Measurements from ENCODE around the gene HIPK2.

HIPK2 gene

DNA sequence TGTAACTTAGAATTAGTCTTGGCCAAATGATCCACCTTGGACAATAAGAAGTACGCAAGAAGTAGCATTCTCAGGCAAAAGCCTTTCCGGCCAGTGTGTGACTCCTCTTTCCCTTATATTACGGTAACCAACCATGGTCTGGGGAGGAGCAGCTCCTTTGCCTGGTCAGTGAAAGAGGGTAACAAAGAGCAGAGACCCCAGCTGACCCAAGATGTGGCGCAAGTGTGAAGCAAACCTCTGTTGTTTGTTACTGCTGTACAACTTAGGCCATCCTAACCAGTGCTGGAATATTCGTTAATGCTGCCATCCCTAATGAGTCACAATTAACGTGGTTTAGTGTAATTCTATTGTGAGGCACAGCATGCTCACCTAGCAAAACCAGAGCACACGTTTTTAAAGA is 44.0 kb downstream of the HIPK2 start:
- DNase-seq: no peak

- no peak for DNase-seq
Measured at GRCh38 chr7:139732471-139733167, 45.2 kb downstream of the HIPK2 start.

DNA sequence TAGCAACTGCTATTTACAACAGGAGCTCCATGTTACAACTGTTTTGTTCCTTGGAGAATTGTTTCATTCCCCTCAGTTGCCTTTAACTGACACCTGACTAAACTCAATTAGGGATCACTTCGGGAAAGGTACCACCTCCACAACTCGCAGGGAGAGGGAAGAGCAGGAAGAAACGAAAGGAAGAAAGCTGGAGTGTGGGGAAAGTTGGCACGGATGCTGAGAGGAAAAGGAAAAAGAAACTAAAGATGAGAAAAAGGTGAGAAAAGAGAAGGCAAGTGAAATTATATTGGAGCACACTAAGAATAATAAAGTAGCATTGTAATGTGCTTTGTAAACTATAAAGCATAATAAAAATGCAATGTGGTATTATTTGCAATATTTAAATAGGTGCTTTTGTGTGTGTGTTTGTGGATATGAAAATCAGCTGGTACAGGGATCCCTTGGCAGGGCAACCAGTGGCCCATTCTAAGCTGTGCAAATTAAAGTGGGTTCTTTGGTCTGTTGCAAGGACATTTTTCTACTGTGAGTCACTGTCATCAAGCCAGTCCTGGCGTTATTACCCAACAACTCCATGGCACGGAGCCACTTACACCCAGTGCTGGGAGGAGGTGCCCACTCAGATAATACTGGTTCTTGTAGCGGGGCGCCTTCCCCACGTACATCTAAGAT is 45.9 kb downstream of the HIPK2 start:
- no peak for DNase-seq

DNA sequence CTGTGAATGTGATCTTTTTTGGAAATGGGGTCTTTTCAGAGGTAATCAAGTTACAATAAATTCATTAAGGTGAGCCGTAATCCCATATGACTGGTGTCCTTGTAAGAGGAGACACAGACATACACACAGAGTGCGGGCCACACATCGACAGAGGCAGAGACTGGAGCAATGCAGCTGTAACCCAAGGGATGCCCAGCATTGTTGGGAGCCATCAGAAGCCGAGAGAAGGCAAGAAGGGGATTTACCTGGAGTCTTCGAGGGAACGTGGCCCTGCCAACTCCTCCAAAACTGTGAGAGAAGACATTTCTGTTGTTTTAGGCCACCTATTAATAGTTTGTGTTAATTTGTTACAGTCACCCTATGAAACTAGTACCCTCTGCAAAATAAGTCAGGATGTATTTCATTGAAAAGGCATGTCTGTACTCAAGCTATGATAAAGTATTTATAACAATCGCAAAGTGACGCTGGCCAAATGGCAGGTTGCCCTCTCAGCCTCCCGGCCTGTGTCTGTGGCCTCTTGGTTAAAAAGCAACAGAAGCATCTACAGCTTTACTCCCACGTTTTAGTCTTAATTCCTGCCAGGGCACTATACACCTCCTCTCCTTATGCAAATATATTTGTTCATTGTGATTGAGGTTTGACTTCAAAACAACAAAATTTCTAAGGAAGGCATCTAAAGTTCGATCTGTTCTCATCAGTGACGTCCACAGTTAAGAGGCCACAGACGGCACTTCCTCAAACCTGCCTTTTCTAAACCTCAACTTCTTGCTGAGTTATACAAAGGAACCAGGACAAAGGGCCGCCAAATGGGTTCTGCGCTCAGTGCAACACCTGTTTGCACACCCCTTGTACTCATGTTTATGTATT is 46.8 kb downstream of the HIPK2 start:
- DNase-seq: no peak

DNA sequence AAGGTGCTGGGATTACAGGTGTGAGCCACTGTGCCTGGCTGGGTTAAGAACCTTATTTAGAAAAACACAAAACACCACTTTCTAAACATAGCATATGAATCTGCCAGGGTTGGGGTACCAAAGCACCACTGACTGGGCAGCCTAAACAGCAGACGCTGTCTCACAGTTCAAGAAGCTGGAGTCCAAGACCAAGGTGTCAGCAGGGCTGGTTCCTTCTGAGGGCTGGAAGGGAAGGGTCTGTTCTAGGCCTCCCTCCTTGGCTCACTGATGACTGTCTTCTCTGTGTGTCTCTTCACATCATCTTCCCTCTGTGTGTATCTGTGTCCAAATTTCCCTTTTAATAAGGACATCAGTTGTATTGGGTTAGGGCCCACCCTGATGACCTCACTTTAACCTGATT is 49.6 kb downstream of the HIPK2 start:
- no peak for DNase-seq

- DNase-seq: no peak
Measured at GRCh38 chr7:139727151-139727705, 50.6 kb downstream of the HIPK2 start.

DNA sequence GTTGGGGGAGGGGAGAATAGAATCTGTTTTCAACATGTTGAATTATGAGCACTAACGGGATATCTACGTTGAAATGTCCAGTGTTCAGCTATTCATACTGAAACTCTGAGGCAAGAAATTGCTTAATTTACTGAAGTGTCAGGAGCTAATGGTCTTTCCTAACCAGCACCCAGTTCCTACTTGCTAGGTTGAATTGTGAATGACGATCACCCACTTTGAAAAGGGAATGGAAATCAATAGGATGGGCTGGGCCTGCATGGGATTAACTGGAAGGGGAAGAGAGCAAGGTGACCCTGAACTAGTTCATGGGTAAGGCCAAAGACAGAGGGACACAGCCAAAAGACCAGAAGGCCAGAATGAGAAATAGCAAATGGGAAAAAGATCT is 51.3 kb downstream of the HIPK2 start:
- peak; percentile 5 for DNase-seq

GRCh38 chr7:139725858-139726484 is 51.8 kb downstream of the HIPK2 start:
- peak; percentile 22 for DNase-seq

GRCh38 chr7:139725077-139725476 is 52.7 kb downstream of the HIPK2 start:
- peak; percentile 21 for DNase-seq

- DNase-seq: no peak
Measured at GRCh38 chr7:139722604-139723003, 55.2 kb downstream of the HIPK2 start.

- DNase-seq: no peak
Measured at GRCh38 chr7:139721821-139722220, 56.0 kb downstream of the HIPK2 start.

GRCh38 chr7:139721417-139721816 is 56.4 kb downstream of the HIPK2 start:
- DNase-seq: no peak

GRCh38 chr7:139720705-139721231 is 57.0 kb downstream of the HIPK2 start:
- no peak for DNase-seq

GRCh38 chr7:139720186-139720585 is 57.6 kb downstream of the HIPK2 start:
- no peak for DNase-seq

GRCh38 chr7:139718859-139719258 is 58.9 kb downstream of the HIPK2 start:
- no peak for DNase-seq

GRCh38 chr7:139718141-139718540 is 59.7 kb downstream of the HIPK2 start:
- no peak for DNase-seq

DNA sequence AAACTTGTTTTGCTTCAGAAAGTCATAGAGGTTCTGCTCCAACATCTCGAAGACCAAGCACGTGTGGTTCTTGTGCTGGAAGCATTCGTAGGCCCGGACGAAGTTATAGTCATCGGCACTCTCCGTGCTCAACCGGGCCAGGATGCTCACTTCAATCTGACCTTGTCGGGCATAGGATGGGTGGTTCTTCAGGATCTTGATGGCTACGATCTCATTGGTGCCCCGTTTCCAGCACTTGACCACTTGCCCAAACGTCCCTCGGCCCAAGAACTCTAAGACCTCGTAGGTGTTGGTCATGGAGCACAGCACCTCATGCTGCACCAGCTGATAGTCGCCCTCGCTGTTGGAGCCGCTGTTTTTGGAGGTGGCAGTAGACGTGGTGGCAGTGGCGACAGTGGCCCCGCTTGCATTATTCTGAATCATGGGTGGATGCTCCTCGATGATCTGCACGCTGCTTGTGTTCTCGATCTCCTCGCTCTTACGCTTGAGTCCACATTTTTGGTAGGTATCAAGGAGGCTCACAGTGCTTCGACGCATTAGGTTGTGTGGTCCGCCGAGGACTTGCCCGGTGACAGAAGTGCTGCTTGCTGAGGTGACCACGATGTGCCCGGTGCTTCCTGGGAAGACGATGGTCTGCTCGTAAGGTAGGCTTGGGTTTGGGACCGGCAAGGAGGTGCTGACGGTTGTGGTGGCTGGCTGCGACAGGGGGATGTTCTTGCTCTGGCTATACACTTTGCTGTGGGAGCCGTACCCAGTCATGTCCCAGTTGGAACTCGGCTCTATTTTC is 61.4 kb downstream of the HIPK2 start:
- no peak for DNase-seq

DNA sequence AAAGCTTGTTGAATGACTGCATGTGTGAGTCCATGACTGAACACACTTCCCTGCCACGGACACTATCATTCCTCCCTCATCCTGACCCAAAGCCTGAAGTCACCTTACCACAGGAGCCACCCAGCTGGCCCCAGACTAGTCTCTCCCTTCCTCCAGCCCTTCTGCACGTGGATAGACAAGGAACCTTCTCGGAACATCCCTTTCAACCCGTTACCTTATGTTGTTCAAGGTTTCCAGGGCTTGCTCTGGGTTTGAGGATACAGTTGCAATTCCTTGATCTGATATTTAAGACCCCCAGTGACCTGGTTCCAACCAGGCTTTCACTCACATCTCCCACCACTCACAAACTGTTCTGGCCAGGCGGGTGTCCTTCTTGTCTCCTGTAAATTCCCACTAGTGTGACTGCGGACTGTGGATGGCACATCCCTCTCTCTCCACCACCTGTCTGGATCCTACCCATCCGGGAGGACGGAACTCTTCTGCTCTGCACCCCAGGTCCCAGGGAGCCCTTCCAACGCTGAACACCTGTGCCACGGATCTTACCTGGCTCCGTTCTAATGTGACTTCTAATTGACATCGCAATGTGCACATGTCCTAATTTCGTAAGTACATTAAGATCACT is 62.5 kb downstream of the HIPK2 start:
- DNase-seq: peak; percentile 35

DNA sequence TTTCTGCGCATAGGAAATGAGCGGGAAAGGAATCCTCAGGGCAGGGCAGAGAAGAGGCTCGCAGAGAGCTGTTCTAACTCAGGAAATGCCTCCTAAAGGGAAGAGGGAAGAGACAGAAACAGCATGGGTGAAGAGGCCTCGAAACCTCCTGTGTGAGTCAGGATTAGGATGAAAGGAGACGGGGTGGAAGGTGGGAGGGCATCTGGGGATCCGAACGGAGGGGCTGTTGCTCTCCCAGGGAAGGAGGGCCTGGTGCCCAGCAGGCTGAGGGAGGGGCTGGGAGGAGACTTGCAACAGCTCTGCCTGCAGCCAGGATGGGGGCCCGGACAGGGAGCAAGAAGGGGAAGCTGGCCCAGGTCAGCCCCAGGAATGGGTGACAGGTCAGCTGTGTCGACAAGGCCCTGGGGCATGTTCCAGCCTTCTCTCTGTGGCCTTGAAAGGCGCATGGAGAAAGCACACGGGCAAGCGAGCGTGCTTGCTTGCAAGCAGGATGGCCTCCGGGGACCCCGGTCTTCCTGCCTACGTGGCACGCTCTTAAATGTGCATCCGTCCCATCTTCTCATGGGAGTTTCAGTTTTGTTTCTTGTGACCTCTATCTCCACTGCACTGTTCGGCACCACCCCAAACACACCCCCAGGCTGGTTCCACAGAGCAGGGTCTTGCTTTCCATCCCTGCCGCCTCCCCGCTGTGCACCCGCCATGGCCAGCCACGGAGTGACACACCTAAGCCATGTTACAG is 63.5 kb downstream of the HIPK2 start:
- DNase-seq: peak; percentile 59

DNA sequence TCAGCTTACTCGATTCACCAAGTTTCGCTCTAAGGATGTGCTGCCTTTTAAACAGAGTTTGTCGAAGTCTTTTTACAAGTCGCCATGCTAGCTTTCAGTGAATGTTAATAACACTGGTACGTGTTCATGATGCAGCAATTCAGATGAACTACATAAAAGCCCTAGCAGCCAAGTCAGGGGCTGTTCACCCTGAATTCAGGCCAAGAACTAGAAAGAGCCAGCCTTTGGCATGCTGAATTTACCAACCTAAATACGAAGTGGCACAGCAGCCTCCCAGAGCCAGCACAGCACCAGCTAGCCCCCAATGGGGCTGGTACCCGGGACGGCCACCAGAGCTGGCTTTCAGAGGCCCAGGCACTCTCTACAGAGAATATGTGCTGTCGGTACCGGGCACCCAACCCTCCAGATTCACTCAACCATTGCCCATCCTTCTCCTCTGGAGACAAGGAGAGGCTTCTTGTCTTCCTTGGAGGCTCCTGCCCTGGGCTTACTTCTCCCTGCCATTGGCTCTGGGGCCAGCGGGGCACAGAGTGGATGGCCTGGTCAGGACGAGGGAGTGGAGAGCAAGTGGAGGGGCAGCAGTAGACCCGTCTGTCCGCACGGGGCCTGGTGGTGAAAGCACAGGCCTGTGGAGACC is 64.2 kb downstream of the HIPK2 start:
- no peak for DNase-seq

All from islet precursor cell (in vitro differentiated cells).